ENCODE results near the gene DNAJC1. TPM values are rescaled to one million over a fixed set of nuclear protein-coding genes. Genes with fewer than 3 reads are reported as not detected.

DNAJC1 gene
- total RNA-seq, 1 experiment from 2014 or later: 3.2 TPM

GRCh38 chr10:21961847-21962246, 41.7 kb downstream of the DNAJC1 start:
- Histone ChIP-seq H2AFZ (ENCODE audit: low read length) (no peak overlapping the region), H4K20me1 (ENCODE audit: insufficient read depth, low read depth, low read length) (no peaks in the 10 kb centered on the region), H3K9me2 (replicated peaks; ENCODE audit: insufficient read depth, low read length) (no peaks in the 10 kb centered on the region), H3K9me3 (ENCODE audit: low read length) (no peaks in the 10 kb centered on the region), H3K27ac (ENCODE audit: low read length) (no peak overlapping the region), H3K27me3 (ENCODE audit: low read length) (no peaks in the 10 kb centered on the region), H3K4me1 (ENCODE audit: low read length) (no peaks in the 10 kb centered on the region), H3K4me3 (ENCODE audit: low read length) (no peak overlapping the region), H3K36me3 (ENCODE audit: insufficient read depth, low read length) (no peaks in the 10 kb centered on the region), H3K4me2 (ENCODE audit: low read depth, low read length, poor library complexity, severe bottlenecking) (no peak overlapping the region), H3K9ac (ENCODE audit: low read length) (no peak overlapping the region), H3K79me2 (ENCODE audit: low read length) (no peaks in the 10 kb centered on the region)
- DNase-seq: no peak

DNA sequence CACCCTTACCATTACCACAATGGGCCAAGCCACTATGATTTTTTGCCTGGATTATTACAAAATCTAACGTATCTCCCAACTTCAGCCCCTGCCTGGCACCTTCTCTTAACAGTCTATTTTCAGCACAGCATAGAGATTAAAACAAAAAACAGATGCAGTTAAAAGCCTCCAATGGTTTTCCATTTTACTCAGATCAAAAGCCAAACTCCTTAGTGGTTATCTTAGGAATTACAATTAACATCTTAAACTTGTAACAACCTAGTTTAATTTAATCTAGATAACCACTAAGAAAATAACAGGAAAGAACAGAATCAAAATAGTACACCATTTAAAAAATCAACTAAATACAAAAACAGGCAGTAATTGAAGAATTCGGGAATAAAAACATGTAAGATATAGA, 43.5 kb downstream of the DNAJC1 start:
- H3K4me1 ChIP-seq (ENCODE audit: low read length): no peaks in the 10 kb centered on the region
- no peak overlapping the region for H3K4me3 ChIP-seq (ENCODE audit: low read length)
- no peaks in the 10 kb centered on the region for H3K36me3 ChIP-seq (ENCODE audit: insufficient read depth, low read length)
- no peak overlapping the region for H3K27ac ChIP-seq (ENCODE audit: low read length)
- H3K9me3 ChIP-seq (ENCODE audit: low read length): no peaks in the 10 kb centered on the region
- H3K9me2 ChIP-seq (replicated peaks; ENCODE audit: insufficient read depth, low read length): no peaks in the 10 kb centered on the region
- no peak for DNase-seq
- no peaks in the 10 kb centered on the region for H4K20me1 ChIP-seq (ENCODE audit: insufficient read depth, low read depth, low read length)
- H3K79me2 ChIP-seq (ENCODE audit: low read length): no peaks in the 10 kb centered on the region
- no peak overlapping the region for H3K9ac ChIP-seq (ENCODE audit: low read length)
- H3K4me2 ChIP-seq (ENCODE audit: low read depth, low read length, poor library complexity, severe bottlenecking): no peak overlapping the region
- H2AFZ ChIP-seq (ENCODE audit: low read length): no peak overlapping the region
- H3K27me3 ChIP-seq (ENCODE audit: low read length): no peaks in the 10 kb centered on the region

DNA sequence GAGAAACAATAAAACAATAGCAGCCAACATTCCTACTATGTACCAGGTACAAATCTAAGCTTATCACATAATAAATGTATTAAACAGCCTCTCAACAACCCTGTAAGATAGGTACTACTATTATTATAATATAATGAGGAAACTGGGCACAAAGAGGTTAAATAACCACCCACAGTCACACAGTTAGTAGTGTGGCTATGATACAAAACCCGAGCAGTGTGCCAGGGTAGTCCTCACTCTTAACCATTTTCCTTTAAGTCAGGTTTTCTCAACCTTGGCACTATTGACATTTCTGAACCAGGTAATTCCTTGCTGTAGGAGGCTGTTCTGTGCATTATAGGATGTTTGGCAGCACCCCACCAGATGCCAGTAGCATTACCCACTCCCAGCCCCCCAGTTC, 48.8 kb downstream of the DNAJC1 start:
- Histone ChIP-seq H3K9me2 (replicated peaks; ENCODE audit: insufficient read depth, low read length) (no peaks in the 10 kb centered on the region), H3K36me3 (ENCODE audit: insufficient read depth, low read length) (no peaks in the 10 kb centered on the region), H3K79me2 (ENCODE audit: low read length) (no peaks in the 10 kb centered on the region), H3K27ac (ENCODE audit: low read length) (no peak overlapping the region), H3K9me3 (ENCODE audit: low read length) (no peaks in the 10 kb centered on the region), H3K27me3 (ENCODE audit: low read length) (no peaks in the 10 kb centered on the region), H2AFZ (ENCODE audit: low read length) (no peak overlapping the region), H3K9ac (ENCODE audit: low read length) (no peak overlapping the region), H3K4me3 (ENCODE audit: low read length) (no peak overlapping the region), H3K4me1 (ENCODE audit: low read length) (peaks cover 11% of the 10 kb centered on the region), H3K4me2 (ENCODE audit: low read depth, low read length, poor library complexity, severe bottlenecking) (no peak overlapping the region), H4K20me1 (ENCODE audit: insufficient read depth, low read depth, low read length) (no peaks in the 10 kb centered on the region)
- no peak for DNase-seq

DNA sequence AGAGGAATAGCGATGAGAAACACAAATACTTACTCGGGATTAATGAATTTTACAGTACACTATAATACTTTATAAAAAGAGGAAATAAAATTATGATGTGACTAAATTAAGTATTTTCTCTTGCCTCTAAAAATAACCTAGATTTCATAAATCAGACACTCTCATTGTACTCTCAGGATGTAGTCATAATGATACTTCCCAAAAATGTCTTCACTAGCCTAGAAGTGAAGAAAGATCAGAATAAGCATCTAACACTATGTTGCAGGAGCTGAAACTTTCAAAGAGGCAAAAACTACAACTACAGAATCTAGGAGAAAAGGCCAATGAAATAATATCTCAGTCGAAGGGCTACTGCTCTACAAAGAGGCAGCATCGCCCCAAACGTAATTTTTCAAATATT, 49.4 kb downstream of the DNAJC1 start:
- Histone ChIP-seq H4K20me1 (ENCODE audit: insufficient read depth, low read depth, low read length) (no peaks in the 10 kb centered on the region), H3K36me3 (ENCODE audit: insufficient read depth, low read length) (no peaks in the 10 kb centered on the region), H3K9me2 (replicated peaks; ENCODE audit: insufficient read depth, low read length) (no peaks in the 10 kb centered on the region), H3K9me3 (ENCODE audit: low read length) (no peaks in the 10 kb centered on the region), H3K27ac (ENCODE audit: low read length) (no peak overlapping the region), H3K4me3 (ENCODE audit: low read length) (no peak overlapping the region), H3K27me3 (ENCODE audit: low read length) (no peaks in the 10 kb centered on the region), H2AFZ (ENCODE audit: low read length) (no peak overlapping the region), H3K4me2 (ENCODE audit: low read depth, low read length, poor library complexity, severe bottlenecking) (peak overlapping the region; percentile 46), H3K4me1 (ENCODE audit: low read length) (peaks cover 11% of the 10 kb centered on the region), H3K79me2 (ENCODE audit: low read length) (no peaks in the 10 kb centered on the region), H3K9ac (ENCODE audit: low read length) (no peak overlapping the region)
- no peak for DNase-seq

GRCh38 chr10:21953585-21954057, 49.9 kb downstream of the DNAJC1 start:
- peak; percentile 74 for DNase-seq
- peak overlapping the region; percentile 46 for H3K4me2 ChIP-seq (ENCODE audit: low read depth, low read length, poor library complexity, severe bottlenecking)

DNA sequence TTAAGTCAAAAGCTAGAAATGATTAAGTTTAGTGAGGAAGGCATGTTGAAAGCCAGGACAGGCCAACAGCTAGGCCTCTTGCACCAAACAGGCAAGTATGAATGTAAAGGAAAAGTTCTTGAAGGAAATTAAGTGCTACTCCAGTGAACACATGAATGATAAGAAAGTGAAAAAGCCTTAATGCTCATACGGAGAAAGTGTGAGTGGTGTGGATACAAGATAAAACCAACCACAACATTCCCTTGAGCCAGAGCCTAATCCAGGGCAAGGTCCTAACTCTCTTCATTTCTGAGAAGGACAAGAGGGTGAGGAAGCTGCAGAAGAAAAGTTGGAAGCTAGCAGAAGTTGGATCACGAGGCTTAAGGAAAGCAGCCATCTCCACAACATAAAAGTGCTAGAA, 53.0 kb downstream of the DNAJC1 start:
- H3K27ac ChIP-seq (ENCODE audit: low read length): no peak overlapping the region
- H3K4me1 ChIP-seq (ENCODE audit: low read length): peaks cover 11% of the 10 kb centered on the region
- H3K9me3 ChIP-seq (ENCODE audit: low read length): no peaks in the 10 kb centered on the region
- H3K9ac ChIP-seq (ENCODE audit: low read length): no peak overlapping the region
- no peaks in the 10 kb centered on the region for H3K27me3 ChIP-seq (ENCODE audit: low read length)
- no peaks in the 10 kb centered on the region for H3K9me2 ChIP-seq (replicated peaks; ENCODE audit: insufficient read depth, low read length)
- no peaks in the 10 kb centered on the region for H4K20me1 ChIP-seq (ENCODE audit: insufficient read depth, low read depth, low read length)
- H3K79me2 ChIP-seq (ENCODE audit: low read length): no peaks in the 10 kb centered on the region
- no peak for DNase-seq
- H3K4me3 ChIP-seq (ENCODE audit: low read length): no peak overlapping the region
- no peak overlapping the region for H2AFZ ChIP-seq (ENCODE audit: low read length)
- H3K36me3 ChIP-seq (ENCODE audit: insufficient read depth, low read length): no peaks in the 10 kb centered on the region
- H3K4me2 ChIP-seq (ENCODE audit: low read depth, low read length, poor library complexity, severe bottlenecking): no peak overlapping the region

More at GRCh38 chr10:21953585-21954057, 49.9 kb downstream of the DNAJC1 start:
- no peaks in the 10 kb centered on the region for H4K20me1 ChIP-seq (ENCODE audit: insufficient read depth, low read depth, low read length)
- H3K79me2 ChIP-seq (ENCODE audit: low read length): no peaks in the 10 kb centered on the region
- no peak overlapping the region for H3K4me3 ChIP-seq (ENCODE audit: low read length)
- H3K9me3 ChIP-seq (ENCODE audit: low read length): no peaks in the 10 kb centered on the region
- no peaks in the 10 kb centered on the region for H3K27me3 ChIP-seq (ENCODE audit: low read length)
- no peak overlapping the region for H3K27ac ChIP-seq (ENCODE audit: low read length)
- H3K36me3 ChIP-seq (ENCODE audit: insufficient read depth, low read length): no peaks in the 10 kb centered on the region
- H3K4me1 ChIP-seq (ENCODE audit: low read length): peaks cover 11% of the 10 kb centered on the region
- no peak overlapping the region for H3K9ac ChIP-seq (ENCODE audit: low read length)
- H3K9me2 ChIP-seq (replicated peaks; ENCODE audit: insufficient read depth, low read length): no peaks in the 10 kb centered on the region
- no peak overlapping the region for H2AFZ ChIP-seq (ENCODE audit: low read length)

DNA sequence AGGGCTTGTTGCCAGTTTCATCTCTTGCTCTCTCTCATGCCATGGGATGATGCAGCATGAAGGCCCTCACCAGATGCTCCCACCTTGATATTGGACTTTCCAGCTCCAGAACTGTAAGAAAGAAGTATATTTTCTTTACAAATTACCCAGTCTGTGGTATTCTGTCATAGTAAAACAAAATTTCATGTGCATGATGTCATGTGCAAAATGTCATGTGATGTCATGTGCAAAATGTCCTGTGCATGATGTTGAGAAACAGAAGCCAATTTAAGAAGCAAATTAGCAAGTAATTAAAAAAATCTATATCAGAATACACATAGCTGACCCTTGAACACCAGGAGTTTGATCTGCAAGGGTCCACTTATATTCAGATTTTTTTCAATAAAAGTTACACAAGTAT, 56.6 kb downstream of the DNAJC1 start:
- Histone ChIP-seq H3K9ac (ENCODE audit: low read length) (no peak overlapping the region), H3K4me1 (ENCODE audit: low read length) (no peaks in the 10 kb centered on the region), H2AFZ (ENCODE audit: low read length) (no peak overlapping the region), H3K9me3 (ENCODE audit: low read length) (no peaks in the 10 kb centered on the region), H3K9me2 (replicated peaks; ENCODE audit: insufficient read depth, low read length) (no peaks in the 10 kb centered on the region), H4K20me1 (ENCODE audit: insufficient read depth, low read depth, low read length) (no peaks in the 10 kb centered on the region), H3K4me3 (ENCODE audit: low read length) (no peak overlapping the region), H3K4me2 (ENCODE audit: low read depth, low read length, poor library complexity, severe bottlenecking) (no peak overlapping the region), H3K36me3 (ENCODE audit: insufficient read depth, low read length) (no peaks in the 10 kb centered on the region), H3K79me2 (ENCODE audit: low read length) (no peaks in the 10 kb centered on the region), H3K27me3 (ENCODE audit: low read length) (no peaks in the 10 kb centered on the region), H3K27ac (ENCODE audit: low read length) (no peak overlapping the region)
- no peak for DNase-seq

- Histone ChIP-seq H3K4me2 (ENCODE audit: low read depth, low read length, poor library complexity, severe bottlenecking) (no peak overlapping the region), H2AFZ (ENCODE audit: low read length) (no peak overlapping the region), H3K4me1 (ENCODE audit: low read length) (no peaks in the 10 kb centered on the region), H3K27me3 (ENCODE audit: low read length) (no peaks in the 10 kb centered on the region), H3K36me3 (ENCODE audit: insufficient read depth, low read length) (no peaks in the 10 kb centered on the region), H3K4me3 (ENCODE audit: low read length) (no peak overlapping the region), H3K27ac (ENCODE audit: low read length) (no peak overlapping the region), H3K79me2 (ENCODE audit: low read length) (no peaks in the 10 kb centered on the region), H3K9me2 (replicated peaks; ENCODE audit: insufficient read depth, low read length) (no peaks in the 10 kb centered on the region), H3K9ac (ENCODE audit: low read length) (no peak overlapping the region), H4K20me1 (ENCODE audit: insufficient read depth, low read depth, low read length) (no peaks in the 10 kb centered on the region), H3K9me3 (ENCODE audit: low read length) (no peaks in the 10 kb centered on the region)
- no peak for DNase-seq
Measured at GRCh38 chr10:21944727-21945386, 58.7 kb downstream of the DNAJC1 start.

Data from Karpas-422 (cell line).